GM12878 (cell line): ENCODE measurements around the gene OSBPL5. TPM values are rescaled to one million over a fixed set of nuclear protein-coding genes. Genes with fewer than 3 reads are reported as not detected.

Experiments used
- ATAC-seq: fragments of 200-7000 bp; cut with Tn5 transposase; 3 replicates; pipeline ENCODE4 v1.9.1; 2020; ENCODE audit warnings: mild to moderate bottlenecking, moderate library complexity
- BruUV-seq: library from RNA; stranded (reverse); fragments of 400-500 nt; replicated peaks from 2 replicates; lab custom pipeline; 2021; lab: Mats Ljungman, UMichigan
- CTCF ChIA-PET: fragments of 300-600 bp; sonication (Branson Sonifier 250); formaldehyde crosslinking; extraction: SDS; loops from one replicate; lab custom pipeline; 2021; ENCODE audit warnings: inconsistent platforms; lab: Yijun Ruan, JAX
- POLR2A ChIA-PET: fragments of 350-600 bp; formaldehyde crosslinking; extraction: SDS; loops from one replicate; lab custom pipeline; 2021; ENCODE audit warnings: inconsistent platforms; lab: Charles Lee
- RAD21 ChIA-PET: fragments of 300-600 bp; sonication (Branson Sonifier 250); formaldehyde crosslinking; loops from one replicate; lab custom pipeline; 2023; ENCODE audit warnings: antibody characterized with exemption; ENCODE audit not compliant: unreplicated experiment; lab: Charles Lee
- SMC1A ChIA-PET: fragments of 300-600 bp; sonication (Branson Sonifier 250); formaldehyde crosslinking; loops from one replicate; lab custom pipeline; 2023; ENCODE audit not compliant: unreplicated experiment, uncharacterized antibody; lab: Charles Lee
- DNase-seq: peaks from one replicate; pipeline ENCODE4 v3.0.0-alpha.2; 2011; ENCODE audit warnings: low read depth, low spot score
- FAIRE-seq: peaks from 3 replicates; lab custom pipeline; 2011; peaks lifted over from hg19 to GRCh38; lab: Jason Lieb, UNC
- H2AFZ ChIP-seq: 2 replicates; pipeline ENCODE4 v1.6.0; 2011; ENCODE audit warnings: low read depth, low read length, control low read depth; ENCODE audit not compliant: control insufficient read depth
- H3K27ac ChIP-seq: 2 replicates; pipeline ENCODE4 v1.5.1; 2011; ENCODE audit warnings: control low read depth; ENCODE audit not compliant: control insufficient read depth, insufficient read depth
- H3K27me3 ChIP-seq, 2 experiments: replicated peaks in 1 of 2; 2 replicates each; pipeline versions ENCODE4 v1.6.0 to v1.6.1; 2011; ENCODE audit warnings: low read length in 1 of 2; ENCODE audit not compliant: control insufficient read depth in 2 of 2, insufficient read depth in 2 of 2
- H3K36me3 ChIP-seq, 2 experiments: 2 replicates each; pipeline ENCODE4 v1.5.1; 2011; ENCODE audit warnings: low read length in 1 of 2; ENCODE audit not compliant: control insufficient read depth in 2 of 2, insufficient read depth in 2 of 2
- H3K4me1 ChIP-seq: 2 replicates; pipeline ENCODE4 v1.6.1; 2011; ENCODE audit warnings: mild to moderate bottlenecking, low read length, moderate library complexity, mixed read lengths; ENCODE audit not compliant: control insufficient read depth, insufficient read depth
- H3K4me2 ChIP-seq: 2 replicates; pipeline ENCODE4 v1.6.0; 2011; ENCODE audit warnings: control low read depth; ENCODE audit not compliant: control insufficient read depth, insufficient read depth
- H3K4me3 ChIP-seq: fragments of 200-600 bp; sonication (generic); 2 replicates; pipeline ENCODE4 v1.5.1; 2016
- H3K79me2 ChIP-seq: 2 replicates; pipeline ENCODE4 v1.6.0; 2011; ENCODE audit warnings: low read length; ENCODE audit not compliant: control insufficient read depth, insufficient read depth
- H3K9ac ChIP-seq: 2 replicates; pipeline ENCODE4 v1.8.0; 2011; ENCODE audit warnings: low read length, control low read depth, mixed read lengths; ENCODE audit not compliant: control insufficient read depth, insufficient read depth
- H3K9me3 ChIP-seq: replicated peaks from 3 replicates; pipeline ENCODE4 v1.5.1; 2011; ENCODE audit warnings: mild to moderate bottlenecking, low read length; ENCODE audit not compliant: control insufficient read depth, insufficient read depth
- H4K20me1 ChIP-seq: 2 replicates; pipeline ENCODE4 v1.6.0; 2011; ENCODE audit not compliant: control insufficient read depth, insufficient read depth
- FOXM1 ChIP-seq: IDR thresholded peaks from 2 replicates; pipeline ENCODE4 v1.6.1; 2012; ENCODE audit warnings: low read depth, mild to moderate bottlenecking, inconsistent platforms, low read length, moderate library complexity
- HCFC1 ChIP-seq: fragments of 150-350 bp; IDR thresholded peaks from 2 replicates; pipeline ENCODE4 v1.6.1; 2014; ENCODE audit warnings: low read length
- HDAC2 ChIP-seq: fragments of 200-600 bp; sonication (generic); IDR thresholded peaks from 2 replicates; pipeline ENCODE4 v1.6.1; 2017
- IKZF2 ChIP-seq, 2 experiments: fragments of 450-650 bp; IDR thresholded peaks; 2 replicates each; pipeline ENCODE4 v1.6.1; 2017; ENCODE audit warnings: mild to moderate bottlenecking in 2 of 2, moderate library complexity in 2 of 2
- MEF2A ChIP-seq: IDR thresholded peaks from 2 replicates; pipeline ENCODE4 v1.6.1; 2011; ENCODE audit warnings: low read depth, mild to moderate bottlenecking, low read length, moderate library complexity; ENCODE audit not compliant: insufficient read depth
- MXI1 ChIP-seq: fragments of 150-350 bp; IDR thresholded peaks from 2 replicates; pipeline ENCODE4 v1.6.1; 2011; ENCODE audit warnings: low read depth, mild to moderate bottlenecking, inconsistent platforms, low read length, improper control_type of control experiment
- NR2C2 ChIP-seq: IDR thresholded peaks from 2 replicates; pipeline ENCODE4 v1.6.1; 2011; ENCODE audit warnings: borderline replicate concordance, low read depth; ENCODE audit not compliant: control insufficient read depth, insufficient read length
- PAX5 ChIP-seq: IDR thresholded peaks from 2 replicates; pipeline ENCODE4 v1.6.1; 2011; ENCODE audit warnings: low read depth, low read length, borderline replicate concordance
- PBX3 ChIP-seq: IDR thresholded peaks from 2 replicates; pipeline ENCODE4 v1.6.1; 2011; ENCODE audit warnings: mild to moderate bottlenecking, low read depth, low read length, moderate library complexity; ENCODE audit not compliant: insufficient replicate concordance
- PML ChIP-seq: IDR thresholded peaks from 2 replicates; pipeline ENCODE4 v1.6.1; 2012; ENCODE audit warnings: low read length, inconsistent platforms
- POLR2AphosphoS5 ChIP-seq: IDR thresholded peaks from 2 replicates; pipeline ENCODE4 v1.6.1; 2011; ENCODE audit warnings: mild to moderate bottlenecking, low read length, inconsistent platforms
- STAT3 ChIP-seq: IDR thresholded peaks from 2 replicates; pipeline ENCODE4 v1.6.1; 2011; ENCODE audit warnings: low read depth, low read length, improper control_type of control experiment
- SUZ12 ChIP-seq: fragments of 200-600 bp; sonication (generic); IDR thresholded peaks from one replicate; pipeline ENCODE4 v1.6.1; 2018; ENCODE audit warnings: antibody characterized with exemption, mild to moderate bottlenecking; ENCODE audit not compliant: unreplicated experiment
- WRNIP1 ChIP-seq: IDR thresholded peaks from 2 replicates; pipeline ENCODE4 v1.6.1; 2011; ENCODE audit warnings: low read depth, low read length, improper control_type of control experiment, borderline replicate concordance
- ZNF622 ChIP-seq: fragments of 450-650 bp; IDR thresholded peaks from 2 replicates; pipeline ENCODE4 v1.6.1; 2017; ENCODE audit warnings: mild to moderate bottlenecking, inconsistent platforms
- WGBS: methylation state at CpG from one replicate; pipeline ENCODE4 v1.1.6; 2016; ENCODE audit warnings: low lambda C conversion rate; ENCODE audit not compliant: insufficient replicate concordance, insufficient coverage; ENCODE audit errors: missing lambda C conversion rate; 5-methylcytosine and 5-hydroxymethylcytosine counted together
- in situ Hi-C: fragments of 300-500 bp; cut with MboI; formaldehyde crosslinking; loops from 9 replicates; pipeline ENCODE4 v1.14.3; 2018; ENCODE audit warnings: mixed read lengths
- intact Hi-C: fragments of 100-400 bp; cut with micrococcal nuclease; formaldehyde crosslinking; loops from one replicate; pipeline ENCODE4 v1.14.2; 2022; ENCODE audit not compliant: unreplicated experiment
- polyA plus RNA-seq, 11 experiments: library from polyadenylated mRNA; depleted of rRNA in 4 of 11; unstranded in 6 of 11; stranded (reverse) in 5 of 11; fragments of >200 nt; fragmentation: Nextera tagmentation in 4 of 11; fragmentation: Illumina TruSeq in 1 of 11; extraction: Ambion mirVana in 4 of 11; extraction: Trizol in 1 of 11; gene quantifications; 1 replicate in 1 of 11; 2 replicates in 10 of 11; pipeline versions ENCODE4 v1.2.1 to v1.2.3, GENCODE V29; 2011 to 2016; ENCODE audit warnings: inconsistent platforms in 2 of 11, missing spikeins in 2 of 11, low read depth in 1 of 11
- total RNA-seq, 4 experiments: library from RNA; depleted of rRNA in 3 of 4; stranded (reverse); fragments of >200 nt in 3 of 4; fragmentation: Illumina TruSeq in 1 of 4; extraction: Trizol in 1 of 4; gene quantifications; 2 replicates each; pipeline versions ENCODE4 v1.2.1 to v1.2.3, GENCODE V29; 2013 to 2021
- TF ChIP-seq, protein P1 (sequence below): fragments of 450-650 bp; IDR thresholded peaks from 2 replicates; pipeline ENCODE4 v1.6.1; 2017; ENCODE audit warnings: low read depth, mild to moderate bottlenecking, moderate library complexity
- TF ChIP-seq, protein P2 (sequence below): fragments of 450-650 bp; formaldehyde crosslinking; IDR thresholded peaks from 2 replicates; pipeline ENCODE4 v1.4.0; 2022; ENCODE audit warnings: mild to moderate bottlenecking, moderate library complexity

The OSBPL5 gene
- total and polyA plus RNA-seq, 10 of the 15 experiments (the other 5 are each of a cell fraction or from before 2014, with no cell fraction given) = not detected

- DNase-seq (no peak), ATAC-seq (no peak)
- TF ChIP-seq MXI1 = no peak
- TF ChIP-seq, protein P1, sequence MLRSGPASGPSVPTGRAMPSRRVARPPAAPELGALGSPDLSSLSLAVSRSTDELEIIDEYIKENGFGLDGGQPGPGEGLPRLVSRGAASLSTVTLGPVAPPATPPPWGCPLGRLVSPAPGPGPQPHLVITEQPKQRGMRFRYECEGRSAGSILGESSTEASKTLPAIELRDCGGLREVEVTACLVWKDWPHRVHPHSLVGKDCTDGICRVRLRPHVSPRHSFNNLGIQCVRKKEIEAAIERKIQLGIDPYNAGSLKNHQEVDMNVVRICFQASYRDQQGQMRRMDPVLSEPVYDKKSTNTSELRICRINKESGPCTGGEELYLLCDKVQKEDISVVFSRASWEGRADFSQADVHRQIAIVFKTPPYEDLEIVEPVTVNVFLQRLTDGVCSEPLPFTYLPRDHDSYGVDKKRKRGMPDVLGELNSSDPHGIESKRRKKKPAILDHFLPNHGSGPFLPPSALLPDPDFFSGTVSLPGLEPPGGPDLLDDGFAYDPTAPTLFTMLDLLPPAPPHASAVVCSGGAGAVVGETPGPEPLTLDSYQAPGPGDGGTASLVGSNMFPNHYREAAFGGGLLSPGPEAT = no peak
- no peak for TF ChIP-seq WRNIP1
- TF ChIP-seq PML = no peak
- TF ChIP-seq PBX3 = no peak
- TF ChIP-seq HCFC1 = no peak
- no peak for TF ChIP-seq POLR2AphosphoS5
- TF ChIP-seq PAX5 = no peak
- no peak for TF ChIP-seq MEF2A
- no peak for TF ChIP-seq STAT3
- no peak for TF ChIP-seq HDAC2
- TF ChIP-seq, protein P2, sequence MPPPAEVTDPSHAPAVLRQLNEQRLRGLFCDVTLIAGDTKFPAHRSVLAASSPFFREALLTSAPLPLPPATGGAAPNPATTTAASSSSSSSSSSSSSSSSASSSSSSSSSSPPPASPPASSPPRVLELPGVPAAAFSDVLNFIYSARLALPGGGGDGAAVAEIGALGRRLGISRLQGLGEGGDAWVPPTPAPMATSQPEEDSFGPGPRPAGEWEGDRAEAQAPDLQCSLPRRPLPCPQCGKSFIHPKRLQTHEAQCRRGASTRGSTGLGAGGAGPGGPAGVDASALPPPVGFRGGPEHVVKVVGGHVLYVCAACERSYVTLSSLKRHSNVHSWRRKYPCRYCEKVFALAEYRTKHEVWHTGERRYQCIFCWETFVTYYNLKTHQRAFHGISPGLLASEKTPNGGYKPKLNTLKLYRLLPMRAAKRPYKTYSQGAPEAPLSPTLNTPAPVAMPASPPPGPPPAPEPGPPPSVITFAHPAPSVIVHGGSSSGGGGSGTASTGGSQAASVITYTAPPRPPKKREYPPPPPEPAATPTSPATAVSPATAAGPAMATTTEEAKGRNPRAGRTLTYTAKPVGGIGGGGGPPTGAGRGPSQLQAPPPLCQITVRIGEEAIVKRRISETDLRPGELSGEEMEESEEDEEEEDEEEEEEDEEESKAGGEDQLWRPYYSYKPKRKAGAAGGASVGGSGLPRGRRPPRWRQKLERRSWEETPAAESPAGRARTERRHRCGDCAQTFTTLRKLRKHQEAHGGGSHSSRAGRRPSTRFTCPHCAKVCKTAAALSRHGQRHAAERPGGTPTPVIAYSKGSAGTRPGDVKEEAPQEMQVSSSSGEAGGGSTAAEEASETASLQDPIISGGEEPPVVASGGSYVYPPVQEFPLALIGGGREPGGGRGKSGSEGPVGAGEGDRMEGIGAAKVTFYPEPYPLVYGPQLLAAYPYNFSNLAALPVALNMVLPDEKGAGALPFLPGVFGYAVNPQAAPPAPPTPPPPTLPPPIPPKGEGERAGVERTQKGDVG = no peak
- no peak for TF ChIP-seq ZNF622
- TF ChIP-seq SUZ12 = no peak
- no peak for TF ChIP-seq IKZF2 (IDR thresholded peaks at IDR 0.05)
- TF ChIP-seq NR2C2 = no peak
- TF ChIP-seq FOXM1 = no peak
- TF ChIP-seq, all 136 proteins: peak for 0
- ChIA-PET CTCF (interaction anchor here (1.1 kb wide), 1 partner anchor 43 kb away, joined by 3 read pairs; no protein-coding TSS in a partner anchor), POLR2A (no interaction called here), RAD21 (no interaction called here), SMC1A (interaction anchor here (1.8 kb wide), 1 partner anchor 50 kb away, joined by 4 read pairs; no protein-coding TSS in a partner anchor)
- Histone ChIP-seq H3K4me1 (no peaks in the 10 kb centered on the region), H3K36me3 (no peaks in the 10 kb centered on the region), H3K4me3 (no peak overlapping the region), H2AFZ (no peak overlapping the region), H3K27me3 (no peaks in the 10 kb centered on the region), H3K9me3 (no peaks in the 10 kb centered on the region), H4K20me1 (no peaks in the 10 kb centered on the region), H3K79me2 (no peaks in the 10 kb centered on the region), H3K4me2 (no peak overlapping the region), H3K9ac (no peak overlapping the region), H3K27ac (no peak overlapping the region)
- no peak for FAIRE-seq
- WGBS = 72% methylated on average over 13 of the region's 13 CpGs
- intact Hi-C loops = no loop called here
- no TSS peak for BruUV-seq
- in situ Hi-C loops = no loop called here
Measured at GRCh38 chr11:3080733-3081385, 84.3 kb downstream of the OSBPL5 start.
